ENCODE data around the gene SSBP3.

Gene SSBP3

DNA sequence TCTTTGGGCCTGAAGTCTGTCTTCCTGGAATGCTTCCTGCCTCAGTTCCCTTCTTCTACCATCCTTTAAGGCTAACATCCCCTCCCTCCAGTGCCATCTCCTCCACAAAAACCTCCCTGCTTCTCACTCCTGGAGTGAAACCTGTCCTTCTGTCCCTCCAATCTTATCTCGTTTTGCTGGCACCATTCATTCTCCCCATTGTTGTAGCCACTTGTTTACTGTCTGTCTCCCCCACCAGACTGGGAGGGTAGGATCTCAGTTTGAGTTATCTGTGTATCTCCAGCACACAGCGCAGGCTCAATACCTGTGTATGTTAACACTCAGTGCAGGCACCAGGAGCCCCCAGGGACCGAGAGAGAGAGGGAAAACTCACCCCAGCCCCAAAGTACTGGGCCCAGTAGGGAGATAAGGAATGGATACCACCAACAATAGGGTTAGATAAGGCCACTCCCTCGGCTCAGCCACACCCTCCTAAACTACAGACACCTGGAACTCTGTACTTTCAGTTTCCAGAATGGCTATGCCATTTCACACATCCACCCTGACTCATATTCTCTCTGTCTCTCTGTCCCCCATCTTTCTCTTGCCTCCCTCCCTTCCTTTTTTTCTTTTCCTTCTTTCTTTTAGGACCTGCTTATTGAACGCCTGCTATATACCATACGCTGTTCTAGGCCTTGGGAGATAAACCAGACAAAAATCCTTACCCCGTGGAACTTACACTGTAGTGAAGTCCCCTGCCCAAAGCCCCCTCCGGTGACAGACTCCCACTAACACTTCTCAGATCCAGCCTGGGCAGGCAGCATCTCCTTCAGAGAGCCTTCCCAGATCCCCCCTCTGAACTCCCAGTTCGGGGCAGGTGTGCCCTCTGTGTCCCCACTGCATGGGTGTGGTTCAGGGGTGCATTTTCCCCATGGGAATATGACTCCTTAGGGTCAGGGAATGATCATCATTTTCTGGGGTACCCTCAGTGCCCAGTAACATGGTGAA, 3.3 kb upstream of the SSBP3 start:
- no peak for DNase-seq

DNA sequence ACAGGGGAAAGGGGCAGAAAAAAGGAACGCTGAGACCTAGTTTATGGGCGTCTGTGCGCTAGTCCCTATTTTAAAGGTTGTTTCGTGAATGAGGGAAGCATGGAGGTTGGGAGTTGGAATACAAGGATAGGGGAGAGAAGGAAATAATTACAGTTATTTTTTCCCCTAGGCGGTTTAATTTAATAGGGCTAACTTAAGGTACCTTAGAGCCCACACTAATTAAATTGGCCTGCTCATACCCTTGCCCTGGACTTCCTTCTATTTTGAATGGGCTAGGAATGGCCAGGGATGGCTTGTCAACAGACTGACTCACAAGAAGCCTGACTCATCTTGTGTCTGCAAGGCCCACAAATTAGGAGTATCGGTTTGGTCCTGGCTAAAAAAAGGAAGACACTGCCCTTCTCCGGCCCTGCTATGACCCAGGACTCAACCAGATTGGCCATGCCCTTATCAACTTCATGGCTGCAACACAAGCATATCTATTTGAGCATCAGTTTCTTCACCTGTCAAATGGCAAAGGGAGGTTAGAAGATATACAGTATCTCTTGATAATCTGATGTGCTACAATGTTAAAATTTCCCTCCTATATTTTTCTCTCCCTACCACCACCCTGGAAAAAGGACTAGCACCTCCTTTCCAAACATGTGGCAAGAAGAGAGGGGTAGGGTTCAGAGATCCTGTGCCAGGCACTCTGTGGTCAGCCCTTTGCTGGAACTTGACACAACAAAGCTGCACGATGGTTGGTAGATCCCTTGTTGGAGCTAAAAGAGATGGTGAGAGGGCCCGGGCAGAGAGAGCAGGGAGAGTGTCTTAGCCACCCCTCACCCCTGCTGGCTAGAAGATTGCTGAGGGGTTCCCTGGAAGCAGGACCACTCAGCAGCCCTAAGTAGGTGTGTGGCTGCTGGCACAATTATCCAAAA, 2.2 kb upstream of the SSBP3 start:
- DNase-seq: peak in 1 of 2 experiments; percentile 11

DNA sequence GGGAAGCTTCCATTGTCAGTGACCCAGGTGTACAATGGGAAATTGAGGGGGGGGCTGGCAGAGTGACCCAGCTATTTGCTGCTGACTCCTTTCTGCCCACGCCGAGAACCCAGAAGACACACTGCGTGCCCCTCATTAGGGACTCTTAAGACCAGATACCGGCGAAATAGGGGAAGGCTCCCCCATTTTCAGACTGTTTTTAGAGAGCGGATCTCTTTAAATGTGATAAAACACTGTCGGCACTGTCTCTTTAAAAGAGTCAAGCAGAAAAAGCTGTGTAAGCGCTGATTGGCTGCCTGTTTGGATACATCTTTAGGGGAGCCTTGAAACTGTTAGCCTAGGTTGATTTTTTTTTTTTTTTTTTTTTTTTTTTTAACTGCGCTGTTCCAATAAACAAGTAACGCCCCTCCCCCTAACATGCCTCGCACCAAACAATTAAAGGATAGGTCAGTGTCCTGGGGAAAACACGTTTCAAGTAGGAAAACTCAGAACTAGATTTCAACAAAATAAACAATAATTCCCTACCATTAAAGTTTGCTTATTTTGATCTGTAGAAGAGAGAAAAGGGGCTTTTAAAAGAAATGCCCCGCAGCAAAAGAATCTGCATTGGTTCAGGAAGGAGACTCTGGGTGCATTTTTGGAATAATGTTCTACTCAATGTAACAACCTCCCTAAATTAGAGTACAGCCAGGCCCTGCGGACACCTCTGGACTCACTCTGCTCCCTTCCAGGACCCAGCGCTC, 1.4 kb upstream of the SSBP3 start:
- DNase-seq: peak; percentile 85

DNA sequence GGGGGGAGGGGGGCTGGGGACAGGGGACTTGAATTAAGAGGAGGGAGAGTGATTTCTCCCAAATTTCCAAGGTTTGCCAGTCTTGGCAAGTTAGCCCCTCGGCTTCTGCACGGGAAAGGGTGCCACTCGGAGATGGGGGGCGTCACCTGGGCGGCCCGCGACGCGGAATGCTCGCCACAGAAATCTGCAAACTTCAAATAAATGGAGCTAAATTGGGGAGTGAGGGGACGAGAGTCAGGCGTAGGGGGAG, 885 bp upstream of the SSBP3 start:
- no peak for DNase-seq

DNA sequence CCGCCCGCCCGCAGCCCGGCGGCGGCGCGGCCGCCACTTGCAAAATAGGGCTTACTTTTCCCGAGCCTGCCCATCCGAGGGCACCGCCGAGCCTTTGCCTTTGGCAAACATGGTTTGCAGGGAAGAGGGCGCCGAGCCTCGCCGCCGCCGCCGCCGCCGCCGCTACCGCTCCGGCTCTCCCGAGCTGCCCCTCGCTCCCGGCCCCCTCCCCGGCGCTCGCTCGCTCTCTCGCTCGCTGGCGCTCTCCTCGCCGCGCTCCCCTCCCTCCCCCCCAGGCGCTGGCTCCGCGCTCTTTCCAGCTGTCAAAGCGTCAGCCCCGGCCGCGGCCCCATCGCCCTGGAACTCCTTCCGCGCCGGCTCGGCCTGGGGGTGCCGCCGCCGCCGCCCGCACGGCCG, 298 bp downstream of the SSBP3 start:
- peak in 1 of 2 experiments; percentile 32 for DNase-seq

DNA sequence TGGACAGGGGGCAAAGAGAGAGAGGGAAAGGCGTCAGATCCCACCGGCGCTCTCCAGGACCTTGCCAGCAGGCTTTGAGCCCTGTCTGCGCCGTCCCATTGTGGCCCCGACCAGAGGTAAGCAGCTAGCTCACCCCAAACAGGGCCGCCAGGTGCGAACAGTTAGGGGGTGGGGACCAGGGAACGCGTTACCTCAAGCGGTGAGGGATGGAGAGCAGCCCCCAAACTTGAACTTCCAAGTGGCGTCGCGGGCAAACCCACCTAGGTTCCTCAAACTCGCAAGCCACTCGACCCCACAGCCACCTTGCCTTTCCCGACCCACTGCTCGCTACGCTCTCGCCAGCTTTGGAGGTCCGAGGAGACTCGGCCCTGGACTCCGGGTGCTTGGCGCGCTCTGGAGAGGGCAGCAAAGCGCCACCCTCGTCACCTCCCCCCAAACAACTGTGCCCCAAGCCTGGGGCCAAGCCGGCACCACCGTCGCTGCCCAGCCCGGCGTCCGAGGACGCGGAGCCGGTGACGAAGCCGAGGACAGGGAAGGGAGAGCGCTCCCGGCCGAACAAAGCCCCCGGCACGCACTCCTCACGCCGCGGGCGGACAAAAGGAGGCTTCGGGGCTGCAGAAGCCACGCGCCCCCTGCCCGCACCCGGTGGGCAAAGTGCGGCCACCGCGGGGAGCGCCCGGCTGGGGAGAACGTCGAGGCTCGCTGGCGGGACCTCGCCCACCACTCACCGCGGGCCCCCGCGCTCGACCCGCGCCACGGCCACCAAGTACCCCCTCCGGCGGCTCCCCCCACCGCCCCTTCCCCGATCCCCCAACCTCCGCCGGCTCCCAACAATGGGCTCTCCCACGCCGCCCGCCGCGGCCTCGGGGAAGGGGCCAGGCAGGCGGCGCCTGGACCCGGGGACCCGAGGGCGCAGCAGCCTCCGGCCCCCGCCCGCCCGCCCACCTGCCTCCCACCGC, 976 bp downstream of the SSBP3 start:
- DNase-seq: no peak

DNA sequence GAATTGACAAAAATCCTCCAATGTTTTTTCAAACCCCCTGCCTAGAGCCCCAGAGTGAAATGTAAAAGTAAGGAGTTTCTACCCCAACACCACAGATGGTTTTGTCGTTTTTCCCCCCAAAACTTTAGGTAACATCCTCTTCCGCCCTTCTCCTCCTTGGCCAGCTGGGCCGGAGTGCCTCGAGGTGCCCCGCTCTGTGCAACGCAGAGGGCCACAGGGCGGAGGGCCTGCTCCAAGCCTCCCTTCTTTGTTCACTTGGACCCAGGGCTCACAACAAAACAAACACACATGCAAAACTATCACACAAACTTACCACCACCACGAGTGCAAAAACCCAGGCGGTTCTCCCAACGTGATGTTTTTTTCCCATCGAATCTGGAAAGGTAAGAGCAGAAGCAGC, 1.9 kb downstream of the SSBP3 start:
- no peak for DNase-seq

DNA sequence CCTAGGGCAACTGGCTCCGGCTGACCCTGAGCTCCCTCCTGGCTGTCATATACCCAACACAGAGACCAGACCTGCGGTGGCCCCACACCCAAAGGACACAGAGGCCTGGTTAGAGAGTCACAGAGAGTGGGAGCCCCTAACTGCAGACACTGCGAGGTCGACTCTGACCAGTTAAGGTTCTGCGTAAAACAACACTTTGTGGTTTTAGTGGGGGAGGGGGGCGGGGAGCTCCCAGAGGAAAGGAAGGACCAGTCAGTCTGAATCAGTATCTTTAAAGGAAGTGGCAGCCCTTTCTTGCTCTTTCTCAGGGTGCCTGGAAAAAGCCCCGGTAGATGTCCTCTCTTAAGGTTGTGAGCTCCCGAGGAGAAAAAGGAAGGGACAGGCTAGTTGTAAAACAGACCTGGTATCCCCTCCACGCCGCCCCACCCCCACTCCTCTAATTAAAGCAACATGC, 2.4 kb downstream of the SSBP3 start:
- DNase-seq: no peak

DNA sequence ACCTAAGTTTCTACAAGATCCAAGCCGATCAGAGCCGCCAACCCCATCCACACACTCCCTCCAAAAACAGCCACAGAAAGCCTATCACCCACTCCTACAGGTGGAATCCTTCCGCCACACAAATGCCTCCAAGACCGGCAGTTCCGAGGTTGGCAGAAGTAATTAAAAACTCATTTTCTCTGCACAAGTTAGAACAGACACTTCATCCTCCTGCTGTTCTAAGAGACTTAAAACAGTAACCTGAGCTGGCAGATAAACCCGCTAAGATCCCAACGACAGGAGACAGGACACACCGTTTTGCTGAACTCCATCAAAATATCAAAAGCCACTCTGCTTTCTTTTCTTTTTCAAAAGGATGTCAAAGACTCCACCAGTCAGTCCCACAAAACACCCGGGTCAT, 2.8 kb downstream of the SSBP3 start:
- no peak for DNase-seq

DNA sequence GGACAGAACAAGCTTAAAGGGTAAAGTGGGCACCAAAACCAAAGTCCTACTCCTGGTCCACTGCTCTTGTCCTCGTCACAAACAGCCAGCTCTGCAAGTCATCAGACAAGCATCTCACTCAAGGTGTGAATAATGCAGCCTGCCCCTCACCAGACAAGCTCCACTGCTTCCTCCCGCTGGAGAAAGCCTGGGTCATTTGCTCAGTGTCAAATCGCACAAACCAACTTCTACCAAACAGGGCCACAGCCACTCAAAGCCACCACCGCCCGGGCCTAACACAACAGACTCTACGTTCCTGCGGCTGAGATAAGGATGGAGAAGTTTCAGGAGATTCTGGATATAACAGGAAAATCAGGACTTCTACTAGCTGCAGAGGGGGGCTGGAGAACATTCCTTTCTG, 3.3 kb downstream of the SSBP3 start:
- DNase-seq: no peak

DNA sequence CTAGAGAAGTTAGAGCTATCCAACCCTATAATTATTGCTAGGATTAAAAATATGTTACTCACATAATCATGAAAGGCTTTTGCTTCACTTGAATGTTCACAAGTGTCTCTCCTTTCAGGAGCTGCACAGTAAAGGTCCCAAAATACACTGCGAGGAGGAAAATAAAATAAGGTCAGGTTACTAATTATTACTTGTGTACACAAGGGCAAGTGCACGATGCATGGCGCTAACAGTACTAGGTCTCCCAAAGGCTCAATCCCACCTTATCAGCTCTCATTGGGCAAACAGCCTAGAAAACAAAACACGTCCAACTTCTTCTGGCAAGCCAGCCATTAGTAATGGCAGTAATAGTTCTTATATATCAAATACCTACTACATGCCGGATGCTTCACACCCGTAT, 4.4 kb downstream of the SSBP3 start:
- DNase-seq: no peak

DNA sequence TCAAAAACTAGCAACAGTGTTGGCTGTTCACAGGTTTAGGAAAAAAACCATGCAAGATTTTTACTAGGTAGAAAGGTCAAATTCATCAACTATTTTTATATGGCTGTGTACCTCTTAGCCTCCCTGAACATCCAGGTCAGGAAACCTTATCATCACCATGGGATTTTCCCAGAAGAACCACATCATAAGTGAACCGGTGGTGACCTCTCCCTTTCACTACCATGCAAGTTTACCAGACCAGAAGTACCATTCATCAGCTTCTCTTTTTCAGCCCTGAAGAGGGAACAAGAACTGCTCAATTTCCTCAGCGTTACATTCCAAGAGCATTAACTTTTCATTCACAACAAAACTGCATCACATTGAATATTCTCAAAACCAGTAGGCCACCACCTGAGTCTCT, 5.9 kb downstream of the SSBP3 start:
- no peak for DNase-seq

DNA sequence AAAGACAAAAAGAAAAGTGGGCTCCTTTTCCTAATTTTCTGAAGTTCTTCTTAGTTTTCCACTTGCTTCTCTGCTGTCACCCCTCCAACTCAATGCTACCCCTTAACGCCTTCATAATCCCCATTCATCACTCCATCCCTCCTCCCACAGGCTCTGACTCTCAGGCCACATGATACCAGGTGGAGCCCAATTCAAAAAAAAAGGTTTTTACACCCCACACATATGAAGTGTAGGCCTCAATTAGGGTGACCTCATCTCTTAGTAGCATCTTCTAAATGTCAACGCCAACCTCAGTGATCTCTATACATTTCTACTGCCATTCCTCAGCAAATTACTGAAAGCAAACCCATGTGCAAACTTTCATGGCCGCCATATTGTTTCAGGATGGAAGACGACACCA, 6.4 kb downstream of the SSBP3 start:
- no peak for DNase-seq

DNA sequence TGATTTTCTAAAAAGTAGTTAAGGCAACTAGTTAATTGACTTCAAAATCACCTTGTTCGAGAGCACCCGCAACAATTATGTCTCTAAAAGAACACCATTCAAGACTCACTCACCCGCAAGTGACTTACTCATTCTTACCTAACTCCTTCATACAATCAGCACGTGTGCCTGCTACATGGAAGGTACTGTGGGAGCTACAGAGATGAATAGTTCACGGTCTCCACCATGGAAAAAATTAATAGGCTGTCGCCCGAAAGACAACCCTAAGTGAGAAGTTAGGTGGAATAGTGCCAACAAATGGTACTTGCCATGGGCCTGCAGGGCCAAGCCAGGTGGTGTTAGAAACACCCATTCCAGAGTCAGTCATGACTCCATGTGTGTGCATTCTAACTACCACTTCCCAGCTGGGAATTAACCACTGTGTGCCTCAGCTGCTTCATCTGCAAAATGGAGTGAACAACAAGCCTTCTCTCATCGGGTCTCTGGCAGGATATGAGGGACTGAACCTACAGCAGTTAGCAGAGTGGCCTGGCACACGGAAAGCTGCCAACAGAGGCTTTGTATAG, 7.1 kb downstream of the SSBP3 start:
- DNase-seq: no peak

DNA sequence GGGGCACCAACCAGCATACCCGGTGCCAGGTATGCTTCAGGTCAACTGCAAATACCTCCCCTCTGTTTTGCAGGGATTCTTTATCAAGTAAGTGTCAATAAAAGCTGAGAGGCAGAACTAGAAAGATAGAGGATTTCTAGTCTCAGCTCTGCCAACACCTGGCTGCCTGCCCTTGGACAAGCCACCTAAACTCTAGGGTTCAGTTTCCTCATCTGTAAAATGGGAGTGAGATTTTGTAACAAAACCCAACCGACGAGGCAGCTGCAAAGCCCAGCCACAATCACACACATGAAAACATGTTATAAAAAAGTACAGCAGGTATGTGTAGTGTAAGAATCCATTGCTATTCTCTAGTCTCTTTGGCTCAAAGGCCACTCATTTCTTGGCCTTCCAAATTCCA, 8.2 kb downstream of the SSBP3 start:
- no peak for DNase-seq

DNA sequence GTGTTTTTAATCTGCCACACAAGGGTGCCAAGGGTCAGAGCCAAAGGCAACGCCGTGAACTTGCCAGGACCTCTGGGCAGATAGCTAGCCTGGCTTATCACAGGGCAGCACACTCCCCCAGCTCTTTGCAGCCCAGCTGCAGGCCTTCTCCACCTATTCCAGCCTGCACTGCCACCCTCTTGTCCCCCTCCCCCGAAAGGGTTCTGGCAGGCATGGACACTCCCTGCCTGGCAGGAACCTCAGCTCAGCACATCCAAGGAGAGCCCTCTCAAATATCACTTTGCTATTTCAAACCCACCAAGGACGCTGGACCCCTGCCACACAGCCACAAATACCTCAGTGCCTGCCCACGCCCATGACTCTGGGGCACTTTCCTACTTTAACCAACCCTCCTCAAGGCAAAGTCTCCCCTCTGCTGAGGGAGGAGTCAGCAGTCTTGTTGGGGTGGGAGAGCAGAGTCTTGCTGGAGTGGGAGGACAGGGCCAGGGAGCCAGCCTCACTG, 9.1 kb downstream of the SSBP3 start:
- no peak for DNase-seq

DNA sequence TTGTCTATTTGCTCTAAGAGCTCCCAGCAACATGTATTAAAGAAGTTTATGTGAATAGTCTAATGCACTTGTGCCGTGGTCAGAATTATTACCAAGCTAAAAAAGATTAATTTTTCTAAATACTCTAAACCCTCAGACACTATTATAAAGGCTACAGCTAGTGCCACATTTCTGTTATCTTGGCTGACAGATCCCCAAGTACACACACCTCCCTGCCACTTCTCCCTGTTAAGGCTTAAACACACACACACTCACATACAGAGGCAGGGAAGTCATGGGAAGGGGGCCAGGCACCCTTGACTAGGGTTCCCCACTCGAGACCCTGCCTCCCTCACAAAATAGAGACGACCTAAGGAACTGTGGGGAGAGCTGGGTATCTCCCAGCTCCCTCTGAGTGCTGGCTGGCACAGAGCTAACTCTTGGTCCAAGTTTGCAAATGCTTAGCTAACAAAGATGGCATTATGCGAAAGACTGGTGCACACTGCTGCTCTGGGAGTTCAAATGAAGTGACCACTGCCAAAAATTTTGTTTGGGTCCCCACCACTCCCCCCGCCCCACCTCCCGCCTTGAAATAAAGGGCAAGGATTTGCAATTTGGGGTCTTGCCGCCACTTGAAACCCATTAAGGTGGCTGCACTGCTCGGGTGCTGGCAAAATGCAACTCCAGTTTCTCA, 9.8 kb downstream of the SSBP3 start:
- DNase-seq: no peak

DNA sequence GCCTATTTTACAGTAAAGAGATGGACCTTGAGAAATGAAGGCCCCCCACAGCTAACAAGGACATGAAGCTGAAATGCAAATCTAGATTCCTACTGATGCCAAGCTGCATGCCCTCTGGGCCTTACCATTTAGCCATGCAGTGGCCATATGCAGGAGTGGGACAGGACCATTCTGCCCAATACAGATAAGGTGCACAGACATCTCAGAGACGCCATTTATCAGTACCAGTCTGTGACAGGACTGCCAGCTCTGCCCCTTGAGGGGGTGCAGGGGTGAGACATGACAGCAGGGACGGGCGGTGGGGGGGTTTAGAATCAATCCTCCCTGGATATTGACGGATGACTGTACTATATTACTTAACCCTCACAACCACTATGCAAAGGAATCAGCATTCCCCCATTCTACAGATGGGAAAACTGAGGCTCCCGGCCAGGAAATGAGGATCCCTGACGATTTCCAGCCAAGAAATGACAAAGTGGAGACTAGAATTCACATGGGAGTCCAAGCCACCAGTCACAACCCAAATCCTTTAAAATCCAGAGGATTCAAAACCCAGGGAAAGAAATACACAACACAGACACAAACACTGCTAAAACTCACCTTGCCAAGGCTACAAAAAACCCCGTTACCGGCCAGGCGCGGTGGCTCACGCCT, 10.8 kb downstream of the SSBP3 start:
- DNase-seq: no peak

DNA sequence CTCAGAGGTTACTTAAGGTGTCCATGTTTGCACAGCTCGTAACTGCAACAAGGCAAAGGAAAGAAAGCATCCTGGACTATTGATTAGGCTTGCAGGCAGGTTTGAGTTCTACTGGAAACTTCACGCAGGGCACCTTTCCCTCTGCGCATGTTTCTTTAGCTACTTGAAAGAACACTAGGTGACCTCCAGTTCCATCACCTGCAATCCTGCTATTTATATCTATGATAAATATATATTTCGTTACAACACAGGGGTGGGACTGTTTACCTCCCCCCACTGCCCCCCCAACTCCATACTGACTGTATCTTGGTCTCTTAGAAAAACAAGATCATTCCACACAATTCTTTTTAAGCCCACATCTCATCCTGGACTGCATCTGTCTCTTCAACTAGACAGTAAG, 12.1 kb downstream of the SSBP3 start:
- DNase-seq: no peak

DNA sequence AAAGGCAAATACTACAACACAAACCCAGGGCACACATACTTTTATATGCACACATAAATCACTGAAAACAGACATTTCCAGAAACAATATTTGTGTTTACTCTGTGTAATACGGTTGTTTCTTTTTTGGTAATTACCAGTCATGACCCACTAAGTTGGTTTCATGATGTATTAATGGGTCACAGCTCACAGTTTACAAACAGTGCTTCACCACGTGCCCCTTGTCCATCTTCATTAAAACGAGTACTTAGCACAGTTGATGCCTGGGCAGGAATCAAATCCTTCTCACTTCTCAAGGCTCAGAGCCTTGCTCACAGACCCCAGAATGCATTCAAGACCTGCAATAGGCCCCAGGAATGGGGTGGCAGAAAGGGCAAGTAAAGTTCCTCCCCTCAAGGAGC, 13.8 kb downstream of the SSBP3 start:
- DNase-seq: no peak

All from SHP77 (cell line).